Adrenal gland (tissue), 5 donors: ENCODE measurements around the gene TLE2.

ENCODE experiments used
- CTCF ChIP-seq, 6 experiments: fragments of 450-650 bp in 4 of 6; fragments of 200-600 bp in 2 of 6; sonication (generic) in 1 of 6; IDR thresholded peaks; 1 replicate in 5 of 6; 2 replicates in 1 of 6; pipeline versions ENCODE4 v1.5.1 to v1.8.0; 2016 to 2021; ENCODE audit warnings: antibody characterized with exemption in 6 of 6, mild to moderate bottlenecking in 2 of 6, moderate library complexity in 1 of 6
- POLR2A ChIP-seq, 2 donors: fragments of 450-650 bp; IDR thresholded peaks; one replicate each; pipeline ENCODE4 v1.6.1; 2017; ENCODE audit warnings: antibody characterized with exemption in 2 of 2, mild to moderate bottlenecking in 2 of 2, moderate library complexity in 1 of 2
- donor health status: DM: no; HTN: no; CAD: no.

GRCh38 chr19:2989236-2989946 lies 39.7 kb downstream of the TLE2 start:
- TF ChIP-seq CTCF (IDR thresholded peaks at IDR 0.05): no peak
- TF ChIP-seq POLR2A (IDR thresholded peaks at IDR 0.05): no peak
